Transverse colon (tissue), 4 donors: ENCODE results near the gene TCF7. TPM values are rescaled to one million over a fixed set of nuclear protein-coding genes. Genes with fewer than 3 reads are reported as not detected.

Experiments used
- DNase-seq: peaks from one replicate; pipeline ENCODE4 v3.0.0-alpha.2; 2019
- H3K27ac ChIP-seq, 4 donors: fragments of 200-600 bp; sonication (generic); 2 replicates each; pipeline ENCODE4 v1.5.1; 2016 to 2018; ENCODE audit warnings: inconsistent platforms in 4 of 4
- H3K27me3 ChIP-seq: fragments of 200-600 bp; sonication (generic); 2 replicates; pipeline ENCODE4 v1.5.1; 2017; ENCODE audit warnings: inconsistent platforms
- H3K36me3 ChIP-seq, 4 donors: fragments of 200-600 bp; sonication (generic); 2 replicates each; pipeline ENCODE4 v1.5.1; 2017 to 2019; ENCODE audit warnings: inconsistent platforms in 4 of 4
- H3K4me1 ChIP-seq, 4 donors: fragments of 200-600 bp; sonication (generic); 2 replicates each; pipeline ENCODE4 v1.5.1; 2017 to 2020; ENCODE audit warnings: inconsistent platforms in 4 of 4
- H3K4me3 ChIP-seq, 4 donors: fragments of 200-600 bp; sonication (generic); 1 replicate in 1 of 4; 2 replicates in 3 of 4; pipeline versions ENCODE4 v1.5.1 to v1.6.1; 2017 to 2019; ENCODE audit warnings: inconsistent platforms in 4 of 4
- H3K9me3 ChIP-seq, 2 donors: fragments of 200-600 bp; sonication (generic); 2 replicates each; pipeline ENCODE4 v1.5.1; 2017 to 2019; ENCODE audit warnings: inconsistent platforms in 2 of 2
- EP300 ChIP-seq: sonication (generic); formaldehyde crosslinking; IDR thresholded peaks from one replicate; pipeline ENCODE4 v1.6.1; 2017; ENCODE audit warnings: antibody characterized with exemption, low read depth
- POLR2A ChIP-seq: fragments of 450-650 bp; IDR thresholded peaks from one replicate; pipeline ENCODE4 v1.6.1; 2016; ENCODE audit warnings: antibody characterized with exemption, mild to moderate bottlenecking, moderate library complexity
- POLR2AphosphoS5 ChIP-seq, 3 donors: sonication (generic); formaldehyde crosslinking; IDR thresholded peaks; one replicate each; pipeline ENCODE4 v1.6.1; 2016; ENCODE audit warnings: antibody characterized with exemption in 3 of 3
- WGBS, 2 donors: methylation state at CpG; one replicate each; pipeline ENCODE4 v1.1.5; 2018; ENCODE audit warnings: low coverage in 1 of 2; 5-methylcytosine and 5-hydroxymethylcytosine counted together
- in situ Hi-C, 4 donors: fragments of 200-750 bp; cut with MboI; loops; one replicate each; pipeline versions ENCODE4 v1.15.0 to v1.15.1; 2017; ENCODE audit warnings: low sequenced_read_pairs in 3 of 4, low pct_ligation_motif_present in 1 of 4, low pct_unique_long_range_greater_than_20kb in 1 of 4
- intact Hi-C: fragments of 100-400 bp; cut with DNase I; formaldehyde crosslinking; loops from one replicate; pipeline ENCODE4 v1.15.1; 2023; ENCODE audit warnings: low total_unique reads
- total RNA-seq, 4 donors: library from RNA; depleted of rRNA; stranded (reverse); fragments of >200 nt; gene quantifications; one replicate each; pipeline ENCODE4 v1.1.0, GENCODE V29; 2016
- TF ChIP-seq, protein P1 (sequence below), 5 experiments: fragments of 200-600 bp in 3 of 5; fragments of 450-650 bp in 2 of 5; sonication (generic) in 3 of 5; IDR thresholded peaks; 1 replicate in 2 of 5; 2 replicates in 3 of 5; pipeline ENCODE4 v1.5.1; 2016 to 2017; ENCODE audit warnings: antibody characterized with exemption in 5 of 5, inconsistent platforms in 3 of 5, mild to moderate bottlenecking in 2 of 5, moderate library complexity in 1 of 5

The TCF7 gene
- total RNA-seq, 4 donors from 2014 or later, result 0.60 to 7.1 (median 3.1) TPM

- TF ChIP-seq POLR2A (no peak), POLR2AphosphoS5 (IDR thresholded peaks at IDR 0.05) (no peak), EP300 (no peak)
- TF ChIP-seq, protein P1, sequence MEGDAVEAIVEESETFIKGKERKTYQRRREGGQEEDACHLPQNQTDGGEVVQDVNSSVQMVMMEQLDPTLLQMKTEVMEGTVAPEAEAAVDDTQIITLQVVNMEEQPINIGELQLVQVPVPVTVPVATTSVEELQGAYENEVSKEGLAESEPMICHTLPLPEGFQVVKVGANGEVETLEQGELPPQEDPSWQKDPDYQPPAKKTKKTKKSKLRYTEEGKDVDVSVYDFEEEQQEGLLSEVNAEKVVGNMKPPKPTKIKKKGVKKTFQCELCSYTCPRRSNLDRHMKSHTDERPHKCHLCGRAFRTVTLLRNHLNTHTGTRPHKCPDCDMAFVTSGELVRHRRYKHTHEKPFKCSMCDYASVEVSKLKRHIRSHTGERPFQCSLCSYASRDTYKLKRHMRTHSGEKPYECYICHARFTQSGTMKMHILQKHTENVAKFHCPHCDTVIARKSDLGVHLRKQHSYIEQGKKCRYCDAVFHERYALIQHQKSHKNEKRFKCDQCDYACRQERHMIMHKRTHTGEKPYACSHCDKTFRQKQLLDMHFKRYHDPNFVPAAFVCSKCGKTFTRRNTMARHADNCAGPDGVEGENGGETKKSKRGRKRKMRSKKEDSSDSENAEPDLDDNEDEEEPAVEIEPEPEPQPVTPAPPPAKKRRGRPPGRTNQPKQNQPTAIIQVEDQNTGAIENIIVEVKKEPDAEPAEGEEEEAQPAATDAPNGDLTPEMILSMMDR (IDR thresholded peaks at IDR 0.05), result peak; percentile 89 to 97 (median 94)
- DNase-seq, result peak; percentile 84
- no peak overlapping the region for H3K27ac ChIP-seq
- peaks cover 0 to 8% (median 0%) of the 10 kb centered on the region in 4 donors for H3K4me1 ChIP-seq
- no peaks in the 10 kb centered on the region for H3K27me3 ChIP-seq
- no peak overlapping the region for H3K4me3 ChIP-seq
- 84 to 100% methylated on average over 3 to 13 of the region's 13 CpGs for WGBS, 2 donors
- intact Hi-C loops, result loop anchor here (5.0 kb wide), 1 partner anchor 104 kb away; no protein-coding TSS in a partner anchor
- peaks cover 0 to 14% (median 4%) of the 10 kb centered on the region in 4 donors for H3K36me3 ChIP-seq
- in situ Hi-C loops, result loop anchor here in 3 of 4 donors (10.0 kb wide), 3 partner anchors 51 to 111 kb away; no protein-coding TSS in a partner anchor
- H3K9me3 ChIP-seq, result no peaks in the 10 kb centered on the region
Observed at GRCh38 chr5:134145779-134146581, 31.5 kb downstream of the TCF7 start.

DNA sequence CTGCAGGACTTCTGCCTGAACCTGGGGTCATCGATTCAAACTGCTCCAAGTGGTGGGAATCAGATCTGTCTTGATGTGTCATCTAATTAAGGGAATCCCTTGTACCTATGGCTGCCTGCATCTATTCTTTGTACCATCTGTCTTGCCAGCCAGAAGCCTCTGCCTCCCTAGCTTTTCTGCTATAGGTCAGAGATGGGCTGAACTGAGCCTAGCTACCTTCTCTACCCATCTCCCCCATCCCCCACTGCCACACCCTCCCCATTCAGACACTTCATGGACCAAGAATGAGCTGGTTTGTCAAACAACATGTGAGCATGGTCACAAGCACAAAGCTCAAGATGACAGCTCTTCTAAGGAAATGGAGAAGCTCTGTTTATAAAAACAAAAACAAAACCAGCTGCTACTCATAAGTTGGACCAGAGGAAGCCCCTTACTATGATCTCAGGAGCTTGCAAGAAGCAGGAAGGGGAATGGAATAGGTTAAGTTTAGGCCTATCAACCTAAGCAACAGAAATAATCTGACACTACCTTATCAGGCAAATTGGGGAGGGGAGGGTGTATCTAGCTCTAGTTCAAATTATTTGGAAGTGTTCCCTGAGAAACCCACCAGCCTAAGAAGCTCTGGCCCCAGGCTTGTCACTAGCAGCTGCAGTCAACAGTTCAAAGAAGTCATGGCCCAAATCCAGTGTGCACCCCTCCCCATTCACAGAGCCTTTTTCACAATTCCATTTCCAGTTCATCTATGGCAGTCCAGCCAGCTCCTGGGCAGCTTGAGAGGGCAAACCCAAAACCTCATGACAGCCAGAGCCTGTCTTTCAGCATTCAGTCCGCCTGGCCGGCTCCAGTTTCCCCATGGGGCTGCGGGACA is 32.4 kb downstream of the TCF7 start:
- TF ChIP-seq POLR2A (no peak), POLR2AphosphoS5 (IDR thresholded peaks at IDR 0.05) (no peak), EP300 (no peak)
- TF ChIP-seq, protein P1 (IDR thresholded peaks at IDR 0.05), result no peak
- no peak overlapping the region for H3K4me3 ChIP-seq
- intact Hi-C loops (loop anchor here (5.0 kb wide), 1 partner anchor 105 kb away; no protein-coding TSS in a partner anchor), in situ Hi-C loops (loop anchor here in 3 of 4 donors (10.0 kb wide), 3 partner anchors 52 to 112 kb away; no protein-coding TSS in a partner anchor)
- H3K27ac ChIP-seq, result no peak overlapping the region
- peaks cover 0 to 16% (median 6%) of the 10 kb centered on the region in 4 donors for H3K36me3 ChIP-seq
- H3K27me3 ChIP-seq, result no peaks in the 10 kb centered on the region
- 86% methylated on average over 4 of the region's 4 CpGs; no CpG with 5 or more reads in 1 of the 2 donors for WGBS, 2 donors
- H3K4me1 ChIP-seq, result peaks cover 0 to 7% (median 0%) of the 10 kb centered on the region in 4 donors
- H3K9me3 ChIP-seq, result no peaks in the 10 kb centered on the region
- no peak for DNase-seq

- in situ Hi-C loops (loop anchor here in 3 of 4 donors (10.0 kb wide), 3 partner anchors 54 to 114 kb away; no protein-coding TSS in a partner anchor), intact Hi-C loops (loop anchor here (5.0 kb wide), 1 partner anchor 106 kb away; no protein-coding TSS in a partner anchor)
- DNase-seq, result no peak
- 51% methylated on average over 2 of the region's 2 CpGs; no CpG with 5 or more reads in 1 of the 2 donors for WGBS, 2 donors
- Histone ChIP-seq H3K27ac (no peak overlapping the region), H3K36me3 (peaks cover 0 to 30% (median 12%) of the 10 kb centered on the region in 4 donors), H3K4me1 (peaks cover 0 to 7% (median 0%) of the 10 kb centered on the region in 4 donors), H3K4me3 (no peak overlapping the region), H3K9me3 (no peaks in the 10 kb centered on the region), H3K27me3 (no peaks in the 10 kb centered on the region)
- TF ChIP-seq EP300 (no peak), POLR2A (no peak), POLR2AphosphoS5 (IDR thresholded peaks at IDR 0.05) (no peak)
- TF ChIP-seq, protein P1 (IDR thresholded peaks at IDR 0.05), result no peak
Observed at GRCh38 chr5:134148316-134148715, 33.8 kb downstream of the TCF7 start.
